ENCODE data around the gene ITGA2B. TPM values are rescaled to one million over a fixed set of nuclear protein-coding genes. Genes with fewer than 3 reads are reported as not detected.

Gene ITGA2B
- total and polyA plus RNA-seq, 8 donors = under 0.01 to 2.4 (median 0.46) TPM; not detected in 3

- WGBS, 5 donors = 57 to 64% (median 59%) methylated on average over 25 to 27 of the region's 27 CpGs
- Histone ChIP-seq H3K27ac (peak overlapping the region in 3 of 5 donors; percentile 90 to 96 (median 93)), H3K36me3 (peaks cover 31 to 41% (median 36%) of the 10 kb centered on the region in 4 donors), H3K4me3 (peak overlapping the region; percentile 96 to 99 (median 98)), H3K9me3 (no peaks in the 10 kb centered on the region), H3K27me3 (peaks cover 0 to under 1% (median 0%) of the 10 kb centered on the region in 3 donors), H3K4me1 (peaks cover 18 to 41% (median 34%) of the 10 kb centered on the region in 4 donors)
- DNase-seq = no peak
- TF ChIP-seq POLR2A (IDR thresholded peaks at IDR 0.05) = no peak
- no peak for TF ChIP-seq POLR2AphosphoS5 (IDR thresholded peaks at IDR 0.05)
- TF ChIP-seq CTCF (IDR thresholded peaks at IDR 0.05) = no peak
- TF ChIP-seq EP300 (IDR thresholded peaks at IDR 0.05) = no peak
- intact Hi-C loops (cut with DNase I; ENCODE audit: low total_unique reads) = loop anchor here (5.0 kb wide), 1 partner anchor 111 kb away; no protein-coding TSS in a partner anchor
Measured at GRCh38 chr17:44323359-44324091, 65.9 kb downstream of the ITGA2B start.

GRCh38 chr17:44322236-44322895 lies 67.1 kb downstream of the ITGA2B start:
- TF ChIP-seq POLR2A (IDR thresholded peaks at IDR 0.05) (no peak), CTCF (IDR thresholded peaks at IDR 0.05) (no peak)
- intact Hi-C loops (cut with DNase I; ENCODE audit: low total_unique reads) = loop anchor here (5.0 kb wide), 1 partner anchor 110 kb away; no protein-coding TSS in a partner anchor
- no peak for DNase-seq
- H3K36me3 ChIP-seq = peaks cover 31 to 42% (median 36%) of the 10 kb centered on the region in 4 donors
- 92 to 95% (median 94%) methylated on average over 4 to 11 of the region's 11 CpGs for WGBS, 5 donors
- peaks cover 18 to 39% (median 33%) of the 10 kb centered on the region in 4 donors for H3K4me1 ChIP-seq
- H3K27me3 ChIP-seq = peaks cover 0 to 12% (median 5%) of the 10 kb centered on the region in 3 donors
- H3K27ac ChIP-seq = no peak overlapping the region
- H3K4me3 ChIP-seq = no peak overlapping the region
- no peaks in the 10 kb centered on the region for H3K9me3 ChIP-seq

Small RNA genes lying within 50 kb of the gene (small RNA-seq; reads per million reads assigned to genes)
- 0 reads per million in 4 donors for gene RN7SL258P

Other genes starting within 250 kb of the ITGA2B start
- 1 to 10 TPM in 2 of 5 donors, under 1 TPM in 1, not detected in 2; 0.14 to 1.7 (median 1.3) TPM for gene HROB, start 247.7 kb downstream of the ITGA2B start, total RNA-seq
- 1 to 10 TPM in 1 of 3 donors, under 1 TPM in 2; 0.61 to 2.4 (median 0.62) TPM for gene HROB, start 247.7 kb downstream of the ITGA2B start, polyA plus RNA-seq
- under 1 TPM in 1 of 5 donors, not detected in 4; 0.73 TPM for gene ASB16, start 218.9 kb downstream of the ITGA2B start, total RNA-seq
- gene ASB16, start 218.9 kb downstream of the ITGA2B start, polyA plus RNA-seq = under 1 TPM in 2 of 3 donors, not detected in 1; 0.30 to 0.31 TPM
- gene TMUB2, start 202.7 kb downstream of the ITGA2B start, total RNA-seq = 10 to 100 TPM; 10.7 to 62.4 (median 16.2) TPM
- gene TMUB2, start 202.7 kb downstream of the ITGA2B start, polyA plus RNA-seq = 10 to 100 TPM; 16.2 to 37.8 (median 16.5) TPM
- gene ATXN7L3, start 189.8 kb downstream of the ITGA2B start, total RNA-seq = 10 to 100 TPM; 11.1 to 57.4 (median 43.7) TPM
- 10 to 100 TPM; 21.0 to 29.9 (median 29.2) TPM for gene ATXN7L3, start 189.8 kb downstream of the ITGA2B start, polyA plus RNA-seq
- 100 to 1,000 TPM in 2 of 5 donors, 10 to 100 TPM in 3; 35.8 to 198 (median 59.4) TPM for gene UBTF, start 170.0 kb downstream of the ITGA2B start, total RNA-seq
- 10 to 100 TPM; 25.5 to 28.8 (median 27.4) TPM for gene UBTF, start 170.0 kb downstream of the ITGA2B start, polyA plus RNA-seq
- gene SLC4A1, start 121.5 kb downstream of the ITGA2B start, total RNA-seq = 1 to 10 TPM in 1 of 5 donors, not detected in 4; 8.3 TPM
- not detected for gene SLC4A1, start 121.5 kb downstream of the ITGA2B start, polyA plus RNA-seq
- 10 to 100 TPM in 1 of 5 donors, 1 to 10 TPM in 2, under 1 TPM in 1, not detected in 1; 0.43 to 40.8 (median 3.5) TPM for gene RUNDC3A, start 81.0 kb downstream of the ITGA2B start, total RNA-seq
- 1 to 10 TPM; 4.5 to 6.0 (median 4.5) TPM for gene RUNDC3A, start 81.0 kb downstream of the ITGA2B start, polyA plus RNA-seq
- gene SLC25A39, start 64.8 kb downstream of the ITGA2B start, total RNA-seq = 100 to 1,000 TPM in 3 of 5 donors, 10 to 100 TPM in 2; 42.0 to 351 (median 133) TPM
- gene SLC25A39, start 64.8 kb downstream of the ITGA2B start, polyA plus RNA-seq = 100 to 1,000 TPM; 124 to 161 (median 135) TPM
- gene GRN, start 44.3 kb downstream of the ITGA2B start, total RNA-seq = 100 to 1,000 TPM; 104 to 644 (median 239) TPM
- 100 to 1,000 TPM in 1 of 3 donors, 10 to 100 TPM in 2; 31.8 to 189 (median 78.9) TPM for gene GRN, start 44.3 kb downstream of the ITGA2B start, polyA plus RNA-seq
- 1 to 10 TPM in 2 of 5 donors, not detected in 3; 2.0 to 5.4 TPM for gene FAM171A2, start 25.8 kb downstream of the ITGA2B start, total RNA-seq
- gene FAM171A2, start 25.8 kb downstream of the ITGA2B start, polyA plus RNA-seq = under 1 TPM; 0.30 to 0.31 (median 0.31) TPM
- 10 to 100 TPM; 18.0 to 58.2 (median 21.0) TPM for gene GPATCH8, start 113.8 kb upstream of the ITGA2B start, total RNA-seq
- 1 to 10 TPM; 5.2 to 6.9 (median 6.4) TPM for gene GPATCH8, start 113.8 kb upstream of the ITGA2B start, polyA plus RNA-seq
- gene FZD2, start 167.8 kb upstream of the ITGA2B start, total RNA-seq = 10 to 100 TPM in 1 of 5 donors, 1 to 10 TPM in 2, not detected in 2; 1.0 to 19.3 (median 2.2) TPM
- gene FZD2, start 167.8 kb upstream of the ITGA2B start, polyA plus RNA-seq = 1 to 10 TPM in 1 of 3 donors, under 1 TPM in 2; 0.31 to 1.5 (median 0.75) TPM

All from stomach (tissue), 9 donors.